Left ventricle myocardium superior (tissue), 1 donor: ENCODE measurements around the gene INVS. TPM values are rescaled to one million over a fixed set of nuclear protein-coding genes. Genes with fewer than 3 reads are reported as not detected.
A peak's percentile ranks its signal among the peaks of the same experiment; 100 is the strongest.

Source experiments
- ATAC-seq: fragments of 200-7000 bp; cut with Tn5 transposase; one replicate; pipeline ENCODE4 v1.9.1; 2020; ENCODE audit warnings: mild to moderate bottlenecking, moderate library complexity
- DNase-seq: peaks from one replicate; pipeline ENCODE4 v3.0.0-alpha.2; 2020
- intact Hi-C: fragments of 100-400 bp; cut with micrococcal nuclease; formaldehyde crosslinking; loops from one replicate; pipeline ENCODE4 v1.11.0; 2022
- total RNA-seq: library from RNA; stranded (reverse); fragmentation: NEBNext Ultra II Directional; extraction: Animal tissue kit (Norgen Biotek cat#: 25700); gene quantifications from one replicate; pipeline ENCODE4 v1.2.1, GENCODE V29; 2021
- donor health status: DM: no; HTN: yes; CAD: no; lungs with severe emphysema.

INVS gene
- total RNA-seq, 1 donor from 2014 or later = 6.1 TPM

GRCh38 chr9:100170085-100170484 is 71.0 kb downstream of the INVS start:
- DNase-seq (no peak), ATAC-seq (no peak)
- intact Hi-C loops = no loop called here

GRCh38 chr9:100170556-100170955 is 71.5 kb downstream of the INVS start:
- intact Hi-C loops = no loop called here
- ATAC-seq (no peak), DNase-seq (no peak)

- intact Hi-C loops = no loop called here
- ATAC-seq = no peak
- DNase-seq = no peak
These were observed 87.3 kb downstream of the INVS start for GRCh38 chr9:100186356-100186755.

- intact Hi-C loops = no loop called here
- DNase-seq = no peak
- ATAC-seq = no peak
These were observed 91.3 kb downstream of the INVS start for GRCh38 chr9:100190339-100190738.

- intact Hi-C loops = no loop called here
- no peak for ATAC-seq
These were observed 92.2 kb downstream of the INVS start for GRCh38 chr9:100191264-100191663.

GRCh38 chr9:100193078-100193477 is 94.0 kb downstream of the INVS start:
- ATAC-seq (no peak), DNase-seq (no peak)
- intact Hi-C loops = no loop called here

More at GRCh38 chr9:100191264-100191663, 92.2 kb downstream of the INVS start:
- no peak for DNase-seq

GRCh38 chr9:100196215-100196614 is 97.2 kb downstream of the INVS start:
- no peak for DNase-seq
- intact Hi-C loops = no loop called here
- ATAC-seq = no peak

- ATAC-seq (no peak), DNase-seq (no peak)
- intact Hi-C loops = no loop called here
These were observed 97.8 kb downstream of the INVS start for GRCh38 chr9:100196828-100197227.

GRCh38 chr9:100197553-100197952 is 98.5 kb downstream of the INVS start:
- no peak for ATAC-seq
- DNase-seq = no peak
- intact Hi-C loops = no loop called here

- ATAC-seq (no peak), DNase-seq (no peak)
- intact Hi-C loops = no loop called here
These were observed 103.8 kb downstream of the INVS start for GRCh38 chr9:100202806-100203205.

GRCh38 chr9:100204796-100205195 is 105.8 kb downstream of the INVS start:
- no peak for ATAC-seq
- intact Hi-C loops = no loop called here
- DNase-seq = no peak

GRCh38 chr9:100206899-100207298 is 107.9 kb downstream of the INVS start:
- DNase-seq (no peak), ATAC-seq (peak; percentile 89)
- intact Hi-C loops = no loop called here

- intact Hi-C loops = no loop called here
- DNase-seq (no peak), ATAC-seq (no peak)
These were observed 109.6 kb downstream of the INVS start for GRCh38 chr9:100208673-100209072.

GRCh38 chr9:100211476-100211875 is 112.4 kb downstream of the INVS start:
- no peak for ATAC-seq
- intact Hi-C loops = no loop called here
- no peak for DNase-seq

- intact Hi-C loops = no loop called here
- DNase-seq (no peak), ATAC-seq (no peak)
These were observed 114.9 kb downstream of the INVS start for GRCh38 chr9:100213730-100214477.

GRCh38 chr9:100216178-100216787 is 117.2 kb downstream of the INVS start:
- intact Hi-C loops = no loop called here
- ATAC-seq = peak; percentile 63

GRCh38 chr9:100217536-100217935 is 118.5 kb downstream of the INVS start:
- ATAC-seq (no peak), DNase-seq (no peak)
- intact Hi-C loops = no loop called here

More at GRCh38 chr9:100216178-100216787, 117.2 kb downstream of the INVS start:
- DNase-seq = no peak

GRCh38 chr9:100219347-100219746 is 120.3 kb downstream of the INVS start:
- intact Hi-C loops = no loop called here
- DNase-seq = no peak
- no peak for ATAC-seq

GRCh38 chr9:100220936-100221335 is 121.9 kb downstream of the INVS start:
- no peak for DNase-seq
- no peak for ATAC-seq
- intact Hi-C loops = loop anchor here (5.0 kb wide), 1 partner anchor 194 kb away; no protein-coding TSS in a partner anchor

- intact Hi-C loops = loop anchor here (5.0 kb wide), 1 partner anchor 194 kb away; no protein-coding TSS in a partner anchor
- ATAC-seq (no peak), DNase-seq (no peak)
These were observed 122.5 kb downstream of the INVS start for GRCh38 chr9:100221538-100221937.

GRCh38 chr9:100222674-100223073 is 123.6 kb downstream of the INVS start:
- DNase-seq (no peak), ATAC-seq (no peak)
- intact Hi-C loops = loop anchor here (5.0 kb wide), 1 partner anchor 195 kb away; no protein-coding TSS in a partner anchor
